ENCODE results near the gene RIN3.

GRCh38 chr14:92506231-92506630 is 7.3 kb upstream of the RIN3 start:
- TF ChIP-seq EZH2 (IDR thresholded peaks at IDR 0.05; ENCODE audit: low read depth) (no peak), CTCF (conservative IDR thresholded peaks at IDR 0.05) (no peak)
